Measurements from ENCODE around the gene AJUBA.

GRCh38 chr14:23002592-23002991, 20.2 kb upstream of the AJUBA start:
- TF ChIP-seq POLR2A (IDR thresholded peaks at IDR 0.05) (no peak), CTCF (IDR thresholded peaks at IDR 0.05) (no peak)
